Lower lobe of right lung (tissue), 2 donors: Measurements from ENCODE around the gene NGEF. TPM values are rescaled to one million over a fixed set of nuclear protein-coding genes. Genes with fewer than 3 reads are reported as not detected.
"Not testable (repeated sequence)": the region's sequence is repeated elsewhere in the genome, so short reads cannot be mapped to it uniquely, and the experiment has no call there.

ENCODE experiments used
- ATAC-seq, 2 donors: fragments of 200-7000 bp; cut with Tn5 transposase; one replicate each; pipeline ENCODE4 v1.9.1; 2020 to 2022; ENCODE audit warnings: mild to moderate bottlenecking in 2 of 2, moderate library complexity in 2 of 2
- DNase-seq: peaks from one replicate; pipeline ENCODE4 v3.0.0-alpha.2; 2020
- H3K27ac ChIP-seq: fragments of 200-600 bp; one replicate; pipeline ENCODE4 v1.8.0; 2022
- H3K27me3 ChIP-seq: fragments of 200-600 bp; one replicate; pipeline ENCODE4 v1.8.0; 2022; ENCODE audit warnings: low read depth
- H3K36me3 ChIP-seq: fragments of 200-600 bp; one replicate; pipeline ENCODE4 v1.8.0; 2022; ENCODE audit warnings: mild to moderate bottlenecking
- H3K4me1 ChIP-seq: fragments of 200-600 bp; one replicate; pipeline ENCODE4 v1.8.0; 2022
- H3K4me3 ChIP-seq: fragments of 200-600 bp; one replicate; pipeline ENCODE4 v1.8.0; 2022; ENCODE audit warnings: mild to moderate bottlenecking
- H3K9me3 ChIP-seq: fragments of 200-600 bp; one replicate; pipeline ENCODE4 v1.8.0; 2022
- intact Hi-C: fragments of 100-400 bp; cut with DNase I; formaldehyde crosslinking; loops from one replicate; pipeline ENCODE4 v1.11.0; 2022
- total RNA-seq: library from RNA; stranded (reverse); fragmentation: NEBNext Ultra II Directional; extraction: Animal tissue kit (Norgen Biotek cat#: 25700); gene quantifications from one replicate; pipeline ENCODE4 v1.2.1, GENCODE V29; 2021
- TF ChIP-seq, protein P1 (sequence below): fragments of 200-600 bp; IDR thresholded peaks from one replicate; pipeline ENCODE4 v1.8.0; 2022; ENCODE audit warnings: antibody characterized with exemption, mild to moderate bottlenecking
- donor health status: DM: no; HTN: yes; CAD: no; lungs with severe emphysema.

Gene NGEF
- total RNA-seq, 1 donor from 2014 or later: 1.7 TPM

DNA sequence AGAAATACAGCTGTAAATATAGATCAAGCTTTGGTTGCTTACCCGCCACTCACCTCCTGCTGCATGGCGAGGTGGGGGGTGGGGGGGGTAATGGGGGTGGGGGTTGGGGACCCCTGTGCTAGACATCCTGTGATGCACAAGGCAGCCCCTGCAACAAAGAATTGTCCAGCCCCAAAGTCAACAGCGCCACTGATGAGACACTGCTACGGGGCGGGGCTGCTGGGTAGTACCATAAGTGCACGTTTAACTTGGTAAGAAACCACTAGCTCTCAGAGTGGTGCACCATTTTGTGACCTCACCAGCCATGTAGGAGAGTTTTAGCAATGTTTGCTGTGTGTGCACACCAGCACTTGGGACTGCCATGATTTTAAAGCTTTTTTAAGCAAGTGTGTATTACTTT, 102.7 kb downstream of the NGEF start:
- no peak for ATAC-seq
- no peak overlapping the region for H3K27ac ChIP-seq
- no peak for DNase-seq
- H3K27me3 ChIP-seq: peaks cover 6% of the 10 kb centered on the region
- no peak overlapping the region for H3K4me3 ChIP-seq
- intact Hi-C loops: no loop called here
- TF ChIP-seq, protein P1, sequence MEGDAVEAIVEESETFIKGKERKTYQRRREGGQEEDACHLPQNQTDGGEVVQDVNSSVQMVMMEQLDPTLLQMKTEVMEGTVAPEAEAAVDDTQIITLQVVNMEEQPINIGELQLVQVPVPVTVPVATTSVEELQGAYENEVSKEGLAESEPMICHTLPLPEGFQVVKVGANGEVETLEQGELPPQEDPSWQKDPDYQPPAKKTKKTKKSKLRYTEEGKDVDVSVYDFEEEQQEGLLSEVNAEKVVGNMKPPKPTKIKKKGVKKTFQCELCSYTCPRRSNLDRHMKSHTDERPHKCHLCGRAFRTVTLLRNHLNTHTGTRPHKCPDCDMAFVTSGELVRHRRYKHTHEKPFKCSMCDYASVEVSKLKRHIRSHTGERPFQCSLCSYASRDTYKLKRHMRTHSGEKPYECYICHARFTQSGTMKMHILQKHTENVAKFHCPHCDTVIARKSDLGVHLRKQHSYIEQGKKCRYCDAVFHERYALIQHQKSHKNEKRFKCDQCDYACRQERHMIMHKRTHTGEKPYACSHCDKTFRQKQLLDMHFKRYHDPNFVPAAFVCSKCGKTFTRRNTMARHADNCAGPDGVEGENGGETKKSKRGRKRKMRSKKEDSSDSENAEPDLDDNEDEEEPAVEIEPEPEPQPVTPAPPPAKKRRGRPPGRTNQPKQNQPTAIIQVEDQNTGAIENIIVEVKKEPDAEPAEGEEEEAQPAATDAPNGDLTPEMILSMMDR: no peak
- no peaks in the 10 kb centered on the region for H3K36me3 ChIP-seq
- H3K9me3 ChIP-seq: peaks cover 10% of the 10 kb centered on the region
- no peaks in the 10 kb centered on the region for H3K4me1 ChIP-seq

DNA sequence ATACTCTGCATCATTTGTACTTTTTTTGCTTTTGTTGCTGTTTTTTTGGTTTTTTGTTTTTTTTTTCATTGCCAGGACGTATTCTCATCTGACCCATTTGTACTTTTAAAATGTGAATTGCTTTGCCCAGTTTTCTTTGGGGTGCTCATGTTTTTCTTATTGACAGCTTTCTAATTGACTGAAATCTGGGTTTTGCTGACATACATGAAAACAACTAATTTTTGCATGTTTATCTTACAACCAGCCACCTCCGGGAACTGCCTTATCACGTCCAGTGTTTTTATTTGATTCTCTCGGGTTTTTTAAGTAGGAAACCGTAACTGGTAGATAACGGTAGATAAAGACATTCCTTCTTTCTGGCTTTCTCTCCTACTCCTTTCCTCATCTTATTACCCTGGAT, 104.4 kb downstream of the NGEF start:
- H3K36me3 ChIP-seq: no peaks in the 10 kb centered on the region
- TF ChIP-seq, protein P1: no peak
- H3K9me3 ChIP-seq: peaks cover 10% of the 10 kb centered on the region
- no peak overlapping the region for H3K27ac ChIP-seq
- DNase-seq (no peak), ATAC-seq (no peak)
- intact Hi-C loops: no loop called here
- H3K4me1 ChIP-seq: no peaks in the 10 kb centered on the region
- peaks cover 5% of the 10 kb centered on the region for H3K27me3 ChIP-seq
- H3K4me3 ChIP-seq: no peak overlapping the region

DNA sequence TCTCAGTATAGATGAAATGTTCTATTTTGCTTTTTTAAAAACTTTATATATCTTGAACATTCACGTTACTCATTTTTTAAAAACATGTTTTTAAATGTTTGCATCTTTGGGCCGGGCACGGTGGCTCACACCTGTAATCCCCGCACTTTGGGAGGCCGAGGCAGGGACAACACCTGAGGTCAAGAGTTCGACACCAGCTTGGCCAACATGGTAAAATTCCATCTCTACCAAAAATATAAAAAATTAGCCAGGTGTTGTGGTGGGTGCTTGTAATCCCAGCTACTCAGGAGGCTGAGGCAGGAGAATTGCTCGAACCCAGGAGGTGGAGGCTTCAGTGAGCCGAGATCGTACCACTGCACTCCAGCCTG, 105.4 kb downstream of the NGEF start:
- H3K27ac ChIP-seq, DNase-seq, ATAC-seq, intact Hi-C loops, H3K4me1 ChIP-seq, H3K36me3 ChIP-seq, H3K4me3 ChIP-seq, H3K27me3 ChIP-seq: not testable (repeated sequence)
- peaks cover 10% of the 10 kb centered on the region for H3K9me3 ChIP-seq

DNA sequence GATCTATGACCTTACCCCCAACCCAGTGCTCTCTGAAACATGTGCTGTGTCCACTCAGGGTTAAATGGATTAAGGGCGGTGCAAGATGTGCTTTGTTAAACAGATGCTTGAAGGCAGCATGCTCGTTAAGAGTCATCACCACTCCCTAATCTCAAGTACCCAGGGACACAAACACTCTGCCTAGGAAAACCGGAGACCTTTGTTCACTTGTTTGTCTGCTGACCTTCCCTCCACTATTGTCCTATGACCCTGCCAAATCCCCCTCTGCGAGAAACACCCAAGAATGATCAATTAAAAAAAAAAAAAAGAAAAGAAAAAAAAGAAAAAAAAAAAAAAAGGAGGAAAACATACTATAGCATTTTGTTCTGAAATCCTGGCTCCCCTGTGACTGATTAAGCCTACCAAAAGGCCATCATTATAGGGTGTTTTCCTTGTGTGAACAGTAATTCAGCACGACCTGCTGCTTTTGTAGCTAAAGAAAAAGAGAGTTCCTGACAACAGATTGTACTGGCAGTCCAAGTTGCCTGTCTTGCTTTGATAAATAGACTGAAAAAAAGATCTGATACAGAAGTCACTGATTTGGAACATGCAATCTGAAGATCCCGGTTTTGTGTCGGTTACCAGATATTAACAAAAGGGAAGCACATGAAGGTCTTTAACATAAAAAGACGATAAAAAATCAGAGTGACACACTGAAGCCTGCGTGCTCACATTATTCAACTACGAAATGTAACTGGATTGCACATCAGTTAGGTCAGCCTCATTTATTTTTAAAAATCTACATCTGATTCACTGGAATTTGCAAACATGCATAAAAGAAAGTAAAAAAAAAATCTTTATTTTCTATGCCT, 106.0 kb downstream of the NGEF start:
- intact Hi-C loops, H3K36me3 ChIP-seq, DNase-seq, H3K4me1 ChIP-seq, H3K9me3 ChIP-seq, ATAC-seq, H3K4me3 ChIP-seq, H3K27me3 ChIP-seq, H3K27ac ChIP-seq: not testable (repeated sequence)

DNA sequence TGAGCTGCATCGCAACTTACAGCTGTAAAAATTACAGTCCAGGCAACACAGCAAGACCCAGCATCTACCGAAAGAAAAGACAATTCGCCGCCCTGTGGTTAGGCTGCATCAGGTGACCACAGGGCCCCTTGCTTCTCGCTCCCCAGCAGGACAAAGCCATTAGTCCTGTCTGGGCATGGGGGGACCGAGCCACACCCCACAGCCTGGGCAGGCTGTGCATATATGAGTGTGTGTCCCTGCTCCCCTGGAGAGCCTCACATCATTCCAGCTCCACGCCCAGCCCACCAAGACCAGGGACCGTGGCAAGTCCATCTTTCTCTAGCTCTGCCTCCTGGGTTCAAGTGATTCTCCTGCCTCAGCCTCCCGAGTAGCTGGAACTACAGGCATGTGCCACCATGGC, 109.1 kb downstream of the NGEF start:
- ATAC-seq (no peak), DNase-seq (no peak)
- H3K27me3 ChIP-seq: peaks cover 17% of the 10 kb centered on the region
- TF ChIP-seq, protein P1: no peak
- no peaks in the 10 kb centered on the region for H3K36me3 ChIP-seq
- H3K9me3 ChIP-seq: no peaks in the 10 kb centered on the region
- no peak overlapping the region for H3K4me3 ChIP-seq
- no peaks in the 10 kb centered on the region for H3K4me1 ChIP-seq
- H3K27ac ChIP-seq: no peak overlapping the region
- intact Hi-C loops: no loop called here

DNA sequence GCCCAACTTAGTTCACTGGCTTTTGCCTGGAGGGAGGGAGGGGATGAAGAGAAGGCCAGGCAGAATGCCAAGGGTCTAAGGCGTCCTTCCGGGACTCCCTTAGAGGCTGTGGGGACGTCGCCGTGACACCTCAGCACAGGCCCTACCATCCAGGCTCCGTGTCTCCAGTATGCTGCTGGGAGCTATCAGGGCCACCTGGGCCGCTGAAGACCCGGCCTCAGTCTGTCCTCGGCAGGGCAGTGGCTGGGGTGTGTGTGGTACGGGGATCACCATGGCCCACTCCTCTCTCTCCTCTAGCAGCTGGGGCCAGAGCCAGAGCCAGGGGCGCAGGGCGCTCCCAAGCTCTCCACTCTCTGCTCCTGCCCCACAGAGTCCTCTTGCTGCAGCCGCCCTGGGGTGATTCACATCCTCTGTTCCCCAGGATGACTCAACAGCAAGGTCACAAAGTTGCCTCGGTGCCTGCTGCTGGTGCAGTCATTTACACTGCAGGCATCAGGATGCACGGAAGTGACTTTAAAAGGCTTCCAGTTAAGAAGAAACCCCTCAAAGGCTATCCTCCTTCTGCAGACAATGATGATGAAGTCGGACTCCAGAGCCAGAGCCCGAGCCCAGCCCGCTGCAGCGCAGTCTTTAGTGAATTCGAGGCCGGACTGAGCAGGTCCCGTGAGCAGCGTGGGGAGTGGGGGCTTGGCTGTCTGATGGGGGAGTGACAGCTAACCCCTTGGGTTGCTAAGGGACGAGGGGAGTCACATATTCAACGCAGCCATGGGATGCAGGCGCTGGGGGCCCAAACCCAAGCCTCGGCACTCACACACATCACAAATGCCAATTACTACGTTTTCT, 111.1 kb downstream of the NGEF start:
- TF ChIP-seq, protein P1: no peak
- Histone ChIP-seq H3K27me3 (peaks cover 12% of the 10 kb centered on the region), H3K4me1 (no peaks in the 10 kb centered on the region), H3K27ac (no peak overlapping the region), H3K9me3 (no peaks in the 10 kb centered on the region), H3K4me3 (no peak overlapping the region), H3K36me3 (no peaks in the 10 kb centered on the region)
- intact Hi-C loops: no loop called here
- peak in 1 of 2 donors; percentile 48 for ATAC-seq
- no peak for DNase-seq
